Activated CD4-positive, alpha-beta T cell treated with anti-CD3 and anti-CD28 coated beads, Interleukin-2, amount 50 U/mL, for 24 hours (primary cell): ENCODE data around the gene SGF29.
"Not testable (repeated sequence)": the region's sequence is repeated elsewhere in the genome, so short reads cannot be mapped to it uniquely, and the experiment has no call there.

Experiments
- DNase-seq, 2 donors: peaks; one replicate each; pipeline ENCODE4 v3.0.0-alpha.2; 2020; ENCODE audit warnings: low read depth in 1 of 2, low spot score in 1 of 2

The SGF29 gene

GRCh38 chr16:28609631-28610594, 56.2 kb downstream of the SGF29 start, which contains the start of gene SULT1A1:
Gene SULT1A1, minus strand, starts transcription at chr16:28610044. Its CDS starts 1,189 bp downstream, at chr16:28608855.
- no peak for DNase-seq

GRCh38 chr16:28610595-28611191, 57.0 kb downstream of the SGF29 start:
- DNase-seq, result no peak

- DNase-seq, result not testable (repeated sequence)
These were observed 58.9 kb downstream of the SGF29 start for GRCh38 chr16:28612359-28613280.

- not testable (repeated sequence) for DNase-seq
These were observed 60.2 kb downstream of the SGF29 start for GRCh38 chr16:28613912-28614311.

- not testable (repeated sequence) for DNase-seq
These were observed 60.8 kb downstream of the SGF29 start for GRCh38 chr16:28614561-28614960.

GRCh38 chr16:28615486-28616223, 61.9 kb downstream of the SGF29 start:
- DNase-seq, result not testable (repeated sequence)

- not testable (repeated sequence) for DNase-seq
These were observed 62.5 kb downstream of the SGF29 start for GRCh38 chr16:28616224-28616577.

- no peak for DNase-seq
These were observed 62.9 kb downstream of the SGF29 start for GRCh38 chr16:28616636-28617035.

GRCh38 chr16:28617874-28618273, 64.2 kb downstream of the SGF29 start:
- no peak for DNase-seq

GRCh38 chr16:28620316-28620715, 66.6 kb downstream of the SGF29 start:
- DNase-seq, result not testable (repeated sequence)

- no peak for DNase-seq
These were observed 67.9 kb downstream of the SGF29 start for GRCh38 chr16:28621481-28622155.

GRCh38 chr16:28622532-28623171, 68.9 kb downstream of the SGF29 start:
- DNase-seq, result not testable (repeated sequence)

- peak; percentile 43 to 68 for DNase-seq
These were observed 69.5 kb downstream of the SGF29 start for GRCh38 chr16:28623172-28623711.

- DNase-seq, result not testable (repeated sequence)
These were observed 77.2 kb downstream of the SGF29 start for GRCh38 chr16:28630905-28631304.

GRCh38 chr16:28636093-28636823, 82.5 kb downstream of the SGF29 start:
- not testable (repeated sequence) for DNase-seq

GRCh38 chr16:28637765-28638164, 84.0 kb downstream of the SGF29 start, which contains the start of gene NPIPB8:
Gene NPIPB8, plus strand, starts transcription at chr16:28638065. Its CDS starts 296 bp downstream, at chr16:28638361.
- not testable (repeated sequence) for DNase-seq

GRCh38 chr16:28638359-28638758, 84.6 kb downstream of the SGF29 start:
- DNase-seq, result not testable (repeated sequence)

GRCh38 chr16:28639959-28640358, 86.2 kb downstream of the SGF29 start:
- DNase-seq, result not testable (repeated sequence)
